Suprapubic skin (tissue), 4 donors: ENCODE data around the gene CDC42BPA. TPM values are rescaled to one million over a fixed set of nuclear protein-coding genes. Genes with fewer than 3 reads are reported as not detected.
A peak's percentile ranks its signal among the peaks of the same experiment; 100 is the strongest.

Experiments
- DNase-seq, 2 donors: peaks; one replicate each; pipeline ENCODE4 v3.0.0-alpha.2; 2019; ENCODE audit warnings: low spot score in 2 of 2
- H3K27ac ChIP-seq: fragments of 200-600 bp; sonication (generic); one replicate; pipeline ENCODE4 v1.5.1; 2019
- H3K27me3 ChIP-seq: fragments of 200-600 bp; sonication (generic); one replicate; pipeline ENCODE4 v1.5.1; 2019
- H3K36me3 ChIP-seq: fragments of 200-600 bp; sonication (generic); one replicate; pipeline ENCODE4 v1.5.1; 2019
- H3K4me1 ChIP-seq: fragments of 200-600 bp; sonication (generic); one replicate; pipeline ENCODE4 v1.5.1; 2019
- H3K4me3 ChIP-seq: fragments of 200-600 bp; sonication (generic); one replicate; pipeline ENCODE4 v1.5.1; 2019; ENCODE audit warnings: mild to moderate bottlenecking
- H3K9me3 ChIP-seq: fragments of 200-600 bp; sonication (generic); one replicate; pipeline ENCODE4 v1.5.1; 2019
- EP300 ChIP-seq: sonication (generic); formaldehyde crosslinking; IDR thresholded peaks from one replicate; pipeline ENCODE4 v1.6.1; 2017; ENCODE audit warnings: antibody characterized with exemption
- POLR2A ChIP-seq, 2 donors: fragments of 450-650 bp; IDR thresholded peaks; one replicate each; pipeline ENCODE4 v1.6.1; 2017; ENCODE audit warnings: antibody characterized with exemption in 2 of 2, mild to moderate bottlenecking in 2 of 2, moderate library complexity in 2 of 2
- POLR2AphosphoS5 ChIP-seq, 3 donors: sonication (generic); formaldehyde crosslinking; IDR thresholded peaks; one replicate each; pipeline ENCODE4 v1.6.1; 2017; ENCODE audit warnings: antibody characterized with exemption in 3 of 3
- WGBS: methylation state at CpG from one replicate; pipeline ENCODE4 v1.1.5; 2018; 5-methylcytosine and 5-hydroxymethylcytosine counted together
- total RNA-seq, 4 donors: library from RNA; depleted of rRNA; stranded (reverse); fragments of >200 nt; gene quantifications; one replicate each; pipeline ENCODE4 v1.1.0, GENCODE V29; 2016
- TF ChIP-seq, protein P1 (sequence below), 2 donors: fragments of 200-600 bp in 1 of 2; fragments of 450-650 bp in 1 of 2; sonication (generic) in 1 of 2; IDR thresholded peaks; one replicate each; pipeline ENCODE4 v1.5.1; 2016 to 2019; ENCODE audit warnings: antibody characterized with exemption in 2 of 2, mild to moderate bottlenecking in 1 of 2, moderate library complexity in 1 of 2

Gene CDC42BPA
- total RNA-seq, 4 donors from 2014 or later = 12.2 to 54.6 (median 14.9) TPM

DNA sequence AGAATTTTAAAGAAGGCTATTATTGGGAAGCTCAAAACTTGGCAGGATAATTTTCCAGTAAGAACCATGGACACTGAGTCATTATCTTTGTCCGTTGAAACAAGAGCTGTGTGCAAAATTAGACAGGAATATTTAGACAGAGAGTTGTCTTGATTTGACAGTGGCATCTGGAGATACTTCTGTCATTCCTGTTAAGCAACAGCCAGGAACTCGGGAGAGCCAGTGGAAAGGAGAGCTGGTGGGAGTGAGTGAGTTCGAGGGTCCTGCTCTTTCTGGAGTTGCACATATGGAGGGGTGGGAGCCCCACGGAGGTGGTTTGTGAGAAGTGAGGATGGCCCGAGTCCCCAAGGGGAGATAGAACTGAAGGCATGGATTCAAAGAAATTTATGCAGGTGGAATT is 375.1 kb downstream of the CDC42BPA start:
- Histone ChIP-seq H3K9me3 (no peaks in the 10 kb centered on the region), H3K27ac (no peak overlapping the region), H3K36me3 (no peaks in the 10 kb centered on the region), H3K4me1 (peaks cover 65% of the 10 kb centered on the region), H3K27me3 (no peaks in the 10 kb centered on the region), H3K4me3 (no peak overlapping the region)
- TF ChIP-seq POLR2AphosphoS5 (IDR thresholded peaks at IDR 0.05) (no peak), POLR2A (IDR thresholded peaks at IDR 0.05) (no peak), EP300 (no peak)
- TF ChIP-seq, protein P1, sequence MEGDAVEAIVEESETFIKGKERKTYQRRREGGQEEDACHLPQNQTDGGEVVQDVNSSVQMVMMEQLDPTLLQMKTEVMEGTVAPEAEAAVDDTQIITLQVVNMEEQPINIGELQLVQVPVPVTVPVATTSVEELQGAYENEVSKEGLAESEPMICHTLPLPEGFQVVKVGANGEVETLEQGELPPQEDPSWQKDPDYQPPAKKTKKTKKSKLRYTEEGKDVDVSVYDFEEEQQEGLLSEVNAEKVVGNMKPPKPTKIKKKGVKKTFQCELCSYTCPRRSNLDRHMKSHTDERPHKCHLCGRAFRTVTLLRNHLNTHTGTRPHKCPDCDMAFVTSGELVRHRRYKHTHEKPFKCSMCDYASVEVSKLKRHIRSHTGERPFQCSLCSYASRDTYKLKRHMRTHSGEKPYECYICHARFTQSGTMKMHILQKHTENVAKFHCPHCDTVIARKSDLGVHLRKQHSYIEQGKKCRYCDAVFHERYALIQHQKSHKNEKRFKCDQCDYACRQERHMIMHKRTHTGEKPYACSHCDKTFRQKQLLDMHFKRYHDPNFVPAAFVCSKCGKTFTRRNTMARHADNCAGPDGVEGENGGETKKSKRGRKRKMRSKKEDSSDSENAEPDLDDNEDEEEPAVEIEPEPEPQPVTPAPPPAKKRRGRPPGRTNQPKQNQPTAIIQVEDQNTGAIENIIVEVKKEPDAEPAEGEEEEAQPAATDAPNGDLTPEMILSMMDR (IDR thresholded peaks at IDR 0.05) = no peak
- no peak for DNase-seq
- WGBS = 60% methylated on average over 5 of the region's 5 CpGs

DNA sequence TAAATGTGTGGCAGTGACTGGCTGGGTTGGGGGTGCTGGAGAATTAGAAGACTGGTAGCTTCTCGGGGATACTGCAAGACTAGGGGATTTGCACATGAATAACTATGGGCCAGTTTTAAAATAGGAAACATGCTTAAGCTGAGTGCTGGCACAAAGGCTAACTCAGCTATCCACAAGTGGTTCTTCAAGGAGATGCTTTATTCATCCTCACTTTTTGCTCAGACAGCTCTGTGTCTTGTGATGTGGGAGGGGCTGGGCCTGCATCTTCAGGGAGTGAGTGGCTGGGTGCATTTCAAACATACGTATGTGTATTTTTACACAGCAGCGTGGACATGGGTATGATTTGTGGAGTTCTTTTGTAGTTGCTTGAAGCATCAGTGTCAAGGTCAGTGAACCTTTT is 375.9 kb downstream of the CDC42BPA start:
- Histone ChIP-seq H3K4me3 (no peak overlapping the region), H3K27ac (no peak overlapping the region), H3K36me3 (no peaks in the 10 kb centered on the region), H3K27me3 (no peaks in the 10 kb centered on the region), H3K9me3 (no peaks in the 10 kb centered on the region), H3K4me1 (peaks cover 70% of the 10 kb centered on the region)
- no peak for TF ChIP-seq EP300
- TF ChIP-seq, protein P1 (IDR thresholded peaks at IDR 0.05) = no peak
- no peak for TF ChIP-seq POLR2A (IDR thresholded peaks at IDR 0.05)
- no peak for TF ChIP-seq POLR2AphosphoS5 (IDR thresholded peaks at IDR 0.05)
- no peak for DNase-seq
- WGBS = 67% methylated on average over 3 of the region's 3 CpGs

DNA sequence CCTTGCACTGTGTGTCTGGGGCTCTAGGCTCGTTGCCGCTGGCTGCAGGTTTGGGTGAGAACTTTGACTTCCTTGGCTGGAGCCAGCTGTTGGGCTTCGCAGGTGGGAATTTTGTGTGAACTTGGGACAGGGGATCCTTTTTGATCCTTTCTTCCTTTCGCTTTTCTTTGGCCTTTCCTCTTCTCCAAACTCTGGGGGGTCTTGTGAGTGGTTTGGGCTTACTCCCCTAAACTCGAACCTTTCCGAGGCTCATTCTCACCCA is 377.6 kb downstream of the CDC42BPA start:
- Histone ChIP-seq H3K4me1 (peaks cover 60% of the 10 kb centered on the region), H3K4me3 (peak overlapping the region; percentile 71), H3K27ac (no peak overlapping the region), H3K27me3 (no peaks in the 10 kb centered on the region), H3K9me3 (no peaks in the 10 kb centered on the region), H3K36me3 (no peaks in the 10 kb centered on the region)
- 31% methylated on average over 6 of the region's 6 CpGs for WGBS
- no peak for TF ChIP-seq POLR2A (IDR thresholded peaks at IDR 0.05)
- TF ChIP-seq POLR2AphosphoS5 (IDR thresholded peaks at IDR 0.05) = no peak
- TF ChIP-seq, protein P1 (IDR thresholded peaks at IDR 0.05) = no peak
- no peak for TF ChIP-seq EP300
- no peak for DNase-seq

DNA sequence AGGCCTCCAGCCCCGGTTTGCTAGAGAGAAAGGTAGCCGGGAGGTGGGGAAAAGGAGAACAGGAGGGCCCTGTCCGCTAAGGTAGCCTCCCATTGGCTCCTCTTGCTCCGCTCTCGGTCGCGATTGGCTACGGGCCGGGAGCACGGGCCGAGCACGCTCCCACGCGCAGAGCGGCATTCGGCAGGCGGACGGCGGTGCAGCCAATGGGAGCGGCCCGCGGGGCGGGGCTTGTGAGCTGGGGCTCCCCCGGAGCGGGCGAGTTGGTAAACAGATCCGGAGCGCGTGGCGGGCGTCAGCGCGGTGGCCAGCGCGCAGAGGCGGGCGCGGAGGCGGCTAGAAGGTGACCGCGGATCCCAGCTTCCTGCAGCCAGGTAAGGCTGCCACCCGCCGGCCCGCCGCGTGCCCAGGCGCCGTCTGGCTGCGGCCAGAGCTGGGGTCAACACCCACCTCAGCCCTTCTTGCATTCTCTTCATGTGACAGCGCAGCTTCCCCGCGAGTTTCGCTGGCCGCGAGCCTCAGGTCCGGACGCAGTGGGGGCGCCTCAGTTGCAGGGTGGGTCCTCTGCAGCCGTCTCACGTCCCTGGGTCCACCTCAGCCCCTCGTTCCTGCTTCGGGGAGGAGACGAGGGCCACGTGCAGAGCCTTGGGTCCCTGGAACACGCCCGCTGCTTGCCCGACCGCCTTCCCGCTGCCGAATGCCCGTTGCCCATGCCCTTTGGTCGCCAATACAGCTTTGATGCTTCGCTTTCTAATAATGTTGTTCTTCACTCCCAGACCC is 378.1 kb downstream of the CDC42BPA start, which contains the start of gene COQ8A:
Gene COQ8A, plus strand, starts transcription at position 266 of the 777 bp plus-strand sequence. CDS start 21,092 bp downstream, outside the sequence.
- 0% methylated on average over 14 of the region's 73 CpGs for WGBS
- Histone ChIP-seq H3K4me3 (peak within 1 kb of the TSS; percentile 71), H3K27me3 (no peaks in the 10 kb centered on the region), H3K9me3 (no peaks in the 10 kb centered on the region), H3K36me3 (no peaks in the 10 kb centered on the region), H3K4me1 (peaks cover 55% of the 10 kb centered on the region), H3K27ac (peak within 1 kb of the TSS; percentile 99)
- peak; percentile 99 for DNase-seq
- TF ChIP-seq POLR2AphosphoS5 (IDR thresholded peaks at IDR 0.05) (peak in 1 of 3 donors; percentile 38), POLR2A (IDR thresholded peaks at IDR 0.05) (no peak)

Other genes with a start within 250 kb of the CDC42BPA start
- 1 to 10 TPM; 3.5 to 6.8 (median 5.3) TPM for gene ZNF678, start 245.1 kb upstream of the CDC42BPA start, total RNA-seq